ENCODE data around the gene IRF4. TPM values are rescaled to one million over a fixed set of nuclear protein-coding genes. Genes with fewer than 3 reads are reported as not detected.
"Not testable (repeated sequence)": the region's sequence is repeated elsewhere in the genome, so short reads cannot be mapped to it uniquely, and the experiment has no call there.

IRF4 gene
- polyA plus RNA-seq, 4 donors, result 0.14 to 0.28 (median 0.21) TPM

DNA sequence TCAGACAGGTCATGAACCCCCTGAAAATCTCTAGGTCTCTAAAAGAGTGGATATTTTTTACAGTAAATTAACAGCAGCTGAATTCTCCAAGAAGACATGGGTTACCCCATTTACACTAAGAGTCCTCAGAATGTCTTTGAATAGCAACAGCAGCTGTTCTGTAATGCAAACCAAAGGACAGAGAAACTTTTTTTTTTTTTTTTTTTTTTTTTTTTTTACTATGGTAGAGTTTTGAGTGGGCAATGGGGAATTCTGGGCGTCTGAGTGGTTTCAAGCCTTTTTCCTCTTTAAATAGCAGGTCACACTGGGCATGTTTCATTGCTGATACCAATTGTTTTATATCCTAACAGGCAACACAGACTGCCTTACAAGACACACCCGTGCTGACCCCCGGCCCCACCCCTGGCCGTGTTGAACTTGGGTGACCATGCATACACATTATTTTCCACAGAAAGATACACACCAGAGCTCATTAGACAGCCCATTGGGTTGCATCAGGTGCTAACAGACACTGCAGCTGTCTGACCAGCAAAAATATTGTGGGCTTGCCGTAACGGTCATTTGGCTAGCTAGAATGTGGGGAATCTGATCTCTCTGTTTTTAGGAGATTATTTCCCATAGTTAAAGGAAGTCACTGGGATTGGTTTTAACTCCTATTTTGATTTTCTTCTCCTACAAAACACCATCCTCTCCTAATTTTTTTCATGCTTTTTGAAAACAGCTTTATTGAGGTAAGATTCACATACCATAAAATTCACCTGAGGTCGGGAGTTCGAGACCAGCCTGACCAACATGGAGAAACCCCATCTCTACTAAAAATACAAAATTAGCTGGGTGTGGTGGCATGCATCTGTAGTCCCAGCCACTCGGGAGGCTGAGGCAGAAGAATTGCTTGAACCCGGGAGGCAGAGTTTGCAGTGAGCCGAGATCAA, 26.7 kb upstream of the IRF4 start:
- no peak for DNase-seq (ENCODE audit: low read depth in 4 of 4, low spot score in 2 of 4)

DNA sequence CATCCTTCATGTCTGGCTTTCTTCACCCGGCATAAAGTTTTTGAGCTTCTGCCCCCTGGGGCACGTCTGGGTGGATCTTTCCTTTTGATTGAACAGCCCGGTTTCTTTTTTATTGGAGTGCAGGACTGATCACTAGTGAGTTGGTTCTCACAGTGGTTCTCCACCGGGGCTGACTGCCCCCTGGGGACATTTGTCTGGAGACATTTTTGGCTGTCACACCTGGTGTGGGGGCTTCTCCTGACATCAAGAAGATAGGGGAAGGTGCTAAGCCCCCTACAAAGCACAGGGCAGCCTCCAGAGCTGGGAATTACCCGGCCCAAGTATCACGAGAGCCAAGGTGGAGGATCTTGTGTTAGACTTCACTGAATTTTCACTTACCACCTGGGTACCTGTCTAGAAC, 25.7 kb upstream of the IRF4 start:
- no peak for DNase-seq (ENCODE audit: low read depth in 4 of 4, low spot score in 2 of 4)

DNA sequence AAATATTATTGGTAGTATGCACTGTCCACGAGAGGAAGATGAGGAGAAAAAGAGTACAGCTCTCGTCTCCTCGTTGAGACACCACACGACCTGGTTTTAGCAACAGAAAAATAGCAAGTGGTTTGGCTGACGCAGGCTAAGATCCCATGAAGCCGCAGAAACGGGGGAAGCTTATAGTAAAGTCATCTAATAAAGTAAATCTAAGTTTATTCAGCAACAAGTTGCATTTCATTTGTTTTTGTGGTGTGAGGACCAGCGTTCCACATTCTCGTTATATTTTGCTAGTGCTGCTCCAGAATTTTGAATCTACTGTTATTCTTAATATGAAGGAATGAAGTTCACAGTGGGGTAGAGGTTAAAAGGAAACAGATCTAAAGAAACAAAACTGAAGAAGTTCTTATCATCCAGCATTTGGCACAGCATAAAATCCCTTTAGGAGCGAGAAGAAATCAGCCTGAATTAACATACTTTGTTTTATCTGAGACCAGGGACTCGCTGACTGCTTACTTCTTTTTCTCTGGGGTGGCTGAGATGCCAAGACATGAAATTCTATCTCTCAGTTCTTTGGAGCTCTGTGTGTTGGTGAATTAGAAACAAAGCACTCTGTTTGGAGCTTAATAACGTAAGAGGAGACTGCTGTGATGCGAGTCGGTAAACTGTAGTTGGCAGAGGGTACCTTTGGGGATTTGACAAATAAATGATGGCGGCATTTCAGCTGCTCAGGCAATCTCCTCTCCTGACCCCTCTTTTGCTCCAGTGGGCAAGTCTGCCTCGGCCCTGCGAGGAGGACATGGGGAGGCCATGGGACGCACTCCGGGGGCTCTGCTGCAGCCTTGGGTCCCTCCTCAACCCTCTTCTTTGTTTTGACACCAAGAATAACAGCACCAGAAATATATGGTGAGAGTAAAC, 24.9 kb upstream of the IRF4 start:
- no peak for DNase-seq (ENCODE audit: low read depth in 4 of 4, low spot score in 2 of 4)

DNA sequence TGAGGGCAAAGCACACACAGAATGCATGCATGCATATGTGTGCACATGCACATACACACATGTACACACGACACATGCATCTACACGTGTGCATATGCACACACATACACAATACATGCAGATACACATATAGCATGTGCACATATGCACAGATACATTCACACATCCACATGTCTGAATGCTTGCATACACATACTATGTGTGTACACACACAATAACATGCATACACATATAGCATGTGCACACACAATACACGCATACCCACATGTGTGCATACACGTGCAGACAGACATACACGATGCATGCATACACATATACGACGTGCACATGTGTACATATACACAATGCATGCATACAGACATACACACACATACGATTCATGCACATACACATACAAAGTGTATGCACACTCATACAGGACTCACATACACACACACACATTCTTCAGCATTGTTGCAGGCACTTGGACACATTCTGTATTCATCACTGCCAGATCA, 24.2 kb upstream of the IRF4 start:
- no peak for DNase-seq (ENCODE audit: low read depth in 4 of 4, low spot score in 2 of 4)

DNA sequence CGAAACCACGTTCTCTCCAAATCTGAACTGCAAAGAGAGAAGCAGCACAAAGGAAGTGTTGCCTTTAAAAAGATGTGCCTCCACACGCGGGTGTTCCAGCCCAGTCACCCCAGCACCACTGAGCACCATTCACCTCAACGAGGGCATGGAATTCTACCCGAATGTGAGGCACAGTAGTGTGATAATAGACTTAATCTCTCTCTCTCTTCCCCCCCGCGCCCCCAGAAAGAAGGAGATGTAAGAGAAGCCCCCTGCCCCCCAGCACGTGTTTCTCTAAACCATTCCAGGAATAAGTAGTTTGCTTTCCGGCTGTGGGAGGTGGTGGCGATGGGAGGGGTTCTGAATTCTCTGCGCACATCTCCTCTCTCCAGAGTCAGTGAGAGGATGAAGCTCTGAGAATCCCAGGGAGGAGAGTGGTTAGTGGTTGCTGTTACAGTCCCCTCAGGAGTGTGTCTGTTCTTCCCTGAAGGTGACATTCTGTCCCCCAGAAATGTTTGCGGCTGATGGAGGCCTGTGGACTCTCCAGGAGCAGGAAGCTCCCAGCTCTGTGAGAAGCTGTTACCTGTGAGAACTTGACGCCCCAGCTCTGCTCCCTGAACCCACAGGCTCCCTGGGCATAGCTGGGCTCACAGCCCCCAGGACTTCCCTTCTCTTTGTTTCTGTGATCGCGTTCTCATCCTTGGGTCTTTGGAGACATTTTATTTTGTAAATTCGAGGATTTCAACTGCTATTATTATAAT, 23.5 kb upstream of the IRF4 start:
- no peak for DNase-seq (ENCODE audit: low read depth in 4 of 4, low spot score in 2 of 4)

DNA sequence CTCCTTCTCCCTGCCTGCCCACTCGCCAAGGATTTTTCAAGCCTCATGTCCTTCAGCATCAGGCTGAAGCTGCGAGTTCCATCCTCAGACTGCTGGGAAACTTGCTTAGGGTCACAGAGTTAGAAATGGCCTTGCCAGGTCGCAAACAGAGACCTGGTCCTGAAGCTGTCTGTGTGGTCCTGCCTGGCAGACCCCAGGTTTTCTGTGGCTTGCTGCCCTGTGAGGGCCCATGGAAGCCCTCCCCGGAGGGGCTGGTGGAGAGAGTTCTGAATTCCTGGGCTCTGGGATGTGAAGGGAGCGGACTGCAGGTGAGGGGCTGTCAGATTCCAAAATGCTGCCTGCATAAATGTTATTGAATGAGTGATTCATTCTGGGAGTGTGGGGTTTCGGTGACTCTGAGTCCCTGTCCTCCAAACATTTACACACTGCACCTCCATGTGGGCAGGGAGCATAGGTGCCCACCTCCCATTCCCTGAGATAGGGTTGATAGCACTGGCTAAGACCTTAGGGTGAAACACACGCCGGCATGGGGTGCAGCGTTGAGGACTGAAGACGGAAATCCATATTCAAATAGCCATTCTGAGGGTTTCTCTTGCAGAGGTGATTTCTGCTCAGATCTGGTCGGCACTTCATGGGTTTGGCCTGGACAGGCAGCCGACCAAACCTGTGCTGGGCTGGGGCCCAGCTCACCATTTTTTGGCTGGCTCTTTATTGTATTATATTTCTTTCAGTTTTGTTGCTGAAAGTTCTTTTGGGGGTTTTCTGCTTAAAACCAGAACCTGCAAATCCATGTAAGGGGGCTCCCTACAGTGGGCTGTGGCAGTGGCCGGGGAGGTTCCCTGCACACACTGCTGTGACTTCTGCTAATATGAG, 21.8 kb upstream of the IRF4 start:
- DNase-seq (ENCODE audit: low read depth in 4 of 4, low spot score in 2 of 4), result no peak

DNA sequence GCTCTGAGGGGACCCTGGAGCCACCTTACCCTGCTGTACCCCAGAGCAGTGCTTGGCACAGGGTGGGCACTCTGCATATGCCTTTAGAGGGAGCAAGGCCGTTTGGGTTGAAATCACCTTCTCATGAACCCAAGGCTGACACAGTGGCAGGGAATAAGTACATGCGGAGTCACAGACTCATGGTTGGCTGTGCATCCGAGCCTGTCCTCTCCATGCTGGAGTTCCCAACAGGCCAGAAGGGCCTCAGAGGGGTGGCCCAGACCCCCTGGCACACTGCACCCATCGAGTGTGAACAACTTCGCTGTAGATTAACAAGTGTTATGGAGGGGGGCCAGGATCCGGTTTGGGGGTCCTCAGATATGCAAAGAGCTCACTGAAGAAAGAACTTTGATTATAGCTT, 21.0 kb upstream of the IRF4 start:
- DNase-seq (ENCODE audit: low read depth in 4 of 4, low spot score in 2 of 4), result no peak

DNA sequence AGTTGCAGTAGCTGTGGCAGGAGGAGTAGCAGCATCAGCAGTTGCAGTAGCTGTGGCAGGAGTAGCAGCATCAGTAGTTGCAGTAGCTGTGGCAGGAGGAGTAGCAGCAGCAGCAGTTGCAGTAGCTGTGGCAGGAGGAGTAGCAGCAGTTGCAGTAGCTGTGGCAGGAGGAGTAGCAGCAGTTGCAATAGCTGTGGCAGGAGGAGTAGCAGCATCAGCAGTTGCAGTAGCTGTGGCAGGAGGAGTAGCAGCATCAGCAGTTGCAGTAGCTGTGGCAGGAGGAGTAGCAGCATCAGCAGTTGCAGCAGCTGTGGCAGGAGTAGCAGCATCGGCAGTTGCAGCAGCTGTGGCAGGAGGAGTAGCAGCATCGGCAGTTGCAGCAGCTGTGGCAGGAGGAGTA, 19.7 kb upstream of the IRF4 start:
- not testable (repeated sequence) for DNase-seq (ENCODE audit: low read depth in 4 of 4, low spot score in 2 of 4)

DNA sequence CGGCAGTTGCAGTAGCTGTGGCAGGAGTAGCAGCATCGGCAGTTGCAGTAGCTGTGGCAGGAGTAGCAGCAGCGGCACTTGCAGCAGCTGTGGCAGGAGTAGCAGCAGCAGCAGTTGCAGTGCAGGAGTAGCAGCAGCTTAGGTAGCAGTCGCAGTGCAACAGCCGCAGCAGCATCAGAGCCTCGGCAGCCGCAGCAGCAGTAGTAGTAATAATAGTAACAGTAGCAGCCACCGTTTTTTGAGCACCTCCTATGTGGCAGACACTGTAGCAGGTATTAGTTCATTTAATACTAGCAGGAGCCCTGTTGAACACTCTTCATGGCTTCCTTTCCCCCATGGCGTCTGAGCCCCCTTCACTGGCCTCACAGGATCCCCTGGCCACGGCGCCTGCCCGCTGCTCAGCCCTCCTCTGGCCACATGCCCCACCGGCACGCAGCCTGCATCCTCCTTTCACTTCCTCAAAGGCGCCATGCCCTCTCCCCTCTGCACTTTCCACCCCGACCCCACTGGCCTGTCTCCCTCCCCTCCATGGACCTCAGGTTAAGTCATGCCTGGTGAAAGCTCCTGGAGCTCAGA, 19.1 kb upstream of the IRF4 start:
- no peak for DNase-seq (ENCODE audit: low read depth in 4 of 4, low spot score in 2 of 4)

DNA sequence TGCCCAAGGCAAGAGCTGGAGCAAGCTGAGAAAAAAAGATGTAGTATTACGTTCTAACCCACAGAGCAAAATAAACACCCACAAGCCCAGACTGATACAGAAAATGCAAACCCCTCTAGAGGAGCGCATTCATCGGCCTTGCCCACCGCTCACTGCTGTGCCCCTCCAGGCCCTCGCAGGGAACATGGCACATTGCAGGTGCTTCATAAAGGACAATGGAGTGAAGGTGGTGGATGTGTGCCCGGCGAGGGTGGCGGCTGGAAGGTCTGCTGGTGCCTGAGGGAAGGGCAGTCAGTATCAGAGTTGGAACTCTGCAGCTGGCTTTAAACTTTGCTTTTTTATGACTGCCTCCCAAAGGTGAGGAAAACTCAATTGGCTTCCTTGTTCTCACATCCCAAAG, 18.5 kb upstream of the IRF4 start:
- DNase-seq (ENCODE audit: low read depth in 4 of 4, low spot score in 2 of 4), result no peak

DNA sequence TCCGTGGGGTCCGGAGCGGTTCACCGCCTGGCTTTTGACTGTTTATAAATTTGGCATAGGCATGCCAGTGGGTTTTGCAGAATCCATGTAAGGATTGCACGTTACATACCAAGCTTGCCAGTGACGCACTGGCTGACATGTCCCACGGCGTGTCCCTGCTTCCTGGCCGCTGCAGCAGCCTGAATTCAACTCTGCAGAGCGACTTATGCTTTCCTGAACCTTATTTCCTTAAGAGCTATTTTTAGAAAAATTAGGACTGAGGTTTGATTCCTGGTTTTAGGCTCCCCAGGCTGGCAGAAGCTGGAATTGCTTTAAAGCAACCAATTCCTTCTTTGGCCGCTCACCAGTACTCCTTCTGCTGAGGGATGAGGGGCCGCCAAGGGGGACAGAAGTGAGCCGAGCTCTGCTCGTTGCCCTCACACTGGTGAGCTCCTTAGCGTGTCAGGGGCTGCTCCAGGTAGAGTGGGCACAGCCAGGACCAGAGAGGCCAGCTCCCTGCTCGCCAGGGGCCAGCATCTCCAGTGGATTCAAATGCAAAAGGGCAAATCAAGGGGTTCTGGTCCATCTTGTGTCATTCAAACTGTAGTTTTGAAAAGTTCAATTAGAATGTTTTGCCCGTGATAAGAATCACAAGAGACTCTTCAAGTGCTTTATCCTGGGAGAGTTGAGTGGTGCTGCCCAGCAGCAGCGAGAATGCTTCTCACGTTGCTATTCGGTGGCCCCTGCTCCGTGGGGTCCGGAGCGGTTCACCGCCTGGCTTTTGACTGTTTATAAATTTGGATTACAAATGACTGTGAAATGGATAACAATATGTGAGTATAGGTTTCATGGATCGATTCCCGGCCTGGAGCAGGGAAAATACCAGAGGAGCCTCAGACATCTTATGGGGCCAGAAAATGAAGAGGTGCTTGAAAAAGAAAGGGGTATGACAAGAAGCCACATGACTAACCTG, 17.5 kb upstream of the IRF4 start:
- no peak for DNase-seq (ENCODE audit: low read depth in 4 of 4, low spot score in 2 of 4)

DNA sequence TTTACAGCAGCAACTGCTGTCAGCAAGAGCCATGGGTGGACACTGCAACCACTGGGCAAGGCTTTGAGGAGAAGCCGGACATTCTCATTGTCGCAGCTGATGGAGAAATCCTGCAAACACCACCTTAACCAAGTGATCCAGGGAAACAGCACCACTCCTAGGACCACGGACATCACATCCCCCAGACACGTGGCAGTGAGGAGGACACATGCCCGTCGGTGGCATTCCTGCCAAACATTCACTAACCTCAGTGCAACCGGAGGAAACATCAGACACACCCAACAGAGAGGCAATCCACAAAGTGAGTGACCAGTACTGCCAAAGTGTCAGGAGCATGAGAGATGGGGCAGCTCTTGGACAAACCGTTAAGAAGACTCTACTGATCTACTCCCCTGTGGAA, 16.6 kb upstream of the IRF4 start:
- DNase-seq (ENCODE audit: low read depth in 4 of 4, low spot score in 2 of 4), result no peak

DNA sequence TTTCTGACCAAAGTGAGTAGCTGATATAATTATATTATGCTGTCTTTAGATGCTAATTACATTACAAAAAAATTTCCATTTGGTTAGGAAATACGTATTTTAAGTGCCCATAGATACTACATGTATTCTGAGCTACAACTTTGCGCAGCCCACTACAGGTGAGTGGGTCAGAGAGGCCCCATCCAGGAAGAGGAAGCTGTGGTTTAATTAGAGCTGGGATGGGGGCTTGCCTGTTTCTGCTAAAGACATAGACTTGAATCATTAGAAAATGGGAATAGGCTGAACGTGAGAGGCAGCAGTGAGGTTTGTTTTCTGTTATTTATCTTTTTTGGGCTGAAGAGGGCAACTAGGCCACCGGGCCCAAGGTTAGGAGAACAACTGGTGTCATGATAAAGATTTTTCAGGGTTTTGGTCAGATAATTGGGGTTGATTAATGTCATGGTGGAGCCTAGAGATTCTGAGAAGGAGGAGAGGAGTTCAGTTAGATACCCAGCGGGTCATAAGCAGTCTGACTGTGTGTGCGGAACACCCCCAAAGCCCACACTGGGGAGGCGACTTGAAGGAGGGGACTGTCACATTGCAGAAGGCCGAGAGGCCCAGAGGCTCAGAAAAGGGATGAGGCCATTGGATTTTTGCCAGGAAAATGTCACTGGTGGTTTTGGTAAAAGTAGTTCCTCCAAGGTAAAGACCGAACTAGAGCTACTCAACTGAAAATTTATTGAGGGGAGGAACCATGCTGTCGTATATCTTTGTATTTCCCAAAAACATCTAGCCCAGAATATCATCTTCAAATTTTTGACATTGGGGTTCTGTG, 14.5 kb upstream of the IRF4 start:
- DNase-seq (ENCODE audit: low read depth in 4 of 4, low spot score in 2 of 4), result no peak

DNA sequence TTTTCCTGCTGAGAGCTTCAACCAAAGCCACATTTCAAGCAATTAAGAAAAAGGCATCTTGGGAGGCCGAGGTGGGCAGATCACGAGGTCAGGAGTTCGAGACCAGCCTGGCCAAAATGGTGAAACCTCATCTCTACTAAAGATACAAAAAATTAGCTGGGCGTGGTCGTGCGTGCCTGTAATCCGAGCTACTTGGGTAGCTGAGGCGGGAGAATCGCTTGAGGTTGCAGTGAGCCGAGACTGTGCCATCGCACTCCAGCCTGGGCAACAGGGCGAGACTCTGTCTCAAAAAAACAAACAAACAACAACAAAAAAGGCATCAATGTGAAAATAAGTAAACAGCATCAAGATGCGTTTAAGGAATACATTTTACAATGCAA, 13.9 kb upstream of the IRF4 start:
- DNase-seq (ENCODE audit: low read depth in 4 of 4, low spot score in 2 of 4), result not testable (repeated sequence)

DNA sequence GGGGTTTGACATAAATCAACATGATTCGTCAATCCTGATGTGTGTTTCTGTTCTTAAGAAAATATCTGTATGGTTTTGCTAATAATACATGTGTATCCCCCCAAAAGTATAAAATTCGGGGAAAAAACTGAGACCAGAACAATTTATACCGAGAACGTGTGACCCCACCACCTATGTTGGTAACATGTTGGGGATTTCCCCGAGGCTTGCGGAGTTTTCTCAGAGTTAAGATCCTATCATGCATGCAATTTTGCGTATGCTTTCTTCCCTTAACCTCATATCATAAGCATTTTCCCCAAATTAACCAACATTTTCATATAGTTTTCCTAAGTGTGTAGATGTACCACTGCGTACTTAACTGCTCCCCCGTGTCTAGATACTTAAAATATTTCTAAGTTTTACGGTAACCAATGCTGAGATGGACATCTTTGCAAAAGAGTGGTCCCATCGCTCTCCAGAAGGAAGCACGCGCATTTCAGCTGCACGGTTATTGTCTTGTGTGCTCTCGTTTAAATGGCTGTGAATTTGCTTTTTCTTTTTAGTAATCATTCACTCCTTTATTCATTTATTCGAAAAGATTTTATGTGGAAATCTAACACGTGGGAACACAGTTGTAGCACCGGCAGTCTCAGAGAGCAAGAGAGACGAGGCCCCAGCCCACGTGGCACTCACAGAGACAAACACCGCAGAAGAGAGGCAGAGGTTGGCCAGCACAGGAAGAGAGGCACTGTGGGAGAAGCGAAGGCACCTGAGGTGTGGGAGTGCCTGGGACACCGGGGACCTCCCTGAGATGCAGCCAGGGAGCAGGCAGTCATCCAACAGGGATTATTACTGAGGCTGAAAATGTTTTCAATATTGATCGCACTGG, 13.2 kb upstream of the IRF4 start:
- no peak for DNase-seq (ENCODE audit: low read depth in 4 of 4, low spot score in 2 of 4)

DNA sequence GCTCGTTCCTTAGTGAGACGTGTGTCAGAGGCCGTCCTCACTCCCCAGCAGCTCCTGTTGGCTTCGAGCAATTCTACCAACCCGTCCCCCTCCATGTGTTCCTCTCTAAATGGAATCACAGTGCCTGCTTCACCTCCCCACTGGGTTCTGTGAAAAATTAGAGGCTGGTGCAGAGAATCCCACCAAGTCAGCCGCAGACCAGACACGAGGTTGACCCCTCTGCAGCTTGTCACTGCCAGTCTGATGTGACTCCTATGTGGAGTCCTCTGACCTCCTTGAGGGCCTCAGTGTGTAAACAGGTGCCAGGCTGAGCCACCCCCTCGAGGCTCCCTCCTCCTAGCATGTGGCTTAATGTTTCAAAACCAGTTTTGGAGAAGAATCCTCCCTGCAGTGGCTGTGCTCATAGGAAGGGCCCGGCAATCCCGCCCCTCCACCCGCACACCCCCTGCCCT, 12.6 kb upstream of the IRF4 start:
- DNase-seq (ENCODE audit: low read depth in 4 of 4, low spot score in 2 of 4), result no peak

Measured in left renal cortex interstitium (tissue), 4 donors.